HG03469 (cell line): Measurements from ENCODE around the gene DVL1.

Experiments used
- ATAC-seq: cut with Tn5 transposase; IDR thresholded peaks from one replicate; pipeline ENCODE4 v1.9.1; 2021; ENCODE audit warnings: mild to moderate bottlenecking, moderate library complexity, moderate number of reproducible peaks; ENCODE audit not compliant: unreplicated experiment

Gene DVL1

DNA sequence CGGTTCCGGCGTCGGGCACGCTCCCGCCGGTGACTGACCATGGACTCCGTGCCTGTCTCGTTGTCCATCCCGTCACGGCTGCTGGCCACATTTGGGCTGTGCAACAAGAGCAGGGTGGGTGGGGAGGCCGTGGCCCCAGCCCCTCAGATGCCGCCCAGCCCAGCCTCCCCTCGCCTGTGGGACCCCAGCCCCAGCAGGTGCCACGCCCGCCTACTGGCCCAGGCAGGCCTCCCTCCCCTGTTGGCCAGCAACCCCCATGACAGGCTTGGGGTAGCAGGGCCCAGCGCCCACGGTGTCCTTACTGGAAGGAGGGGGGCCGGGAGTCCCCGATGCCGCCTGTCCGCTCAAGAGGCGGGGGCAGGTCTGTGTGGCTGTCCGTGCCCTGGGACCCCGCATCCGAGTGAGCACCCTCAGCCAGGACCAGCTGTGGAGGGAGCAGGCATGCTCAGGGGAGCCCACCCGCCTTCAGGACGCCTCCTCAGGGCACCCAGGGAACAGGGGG, 7.1 kb downstream of the DVL1 start:
- ATAC-seq: no peak

- ATAC-seq: no peak
Measured at GRCh38 chr1:1341549-1342021, 7.6 kb downstream of the DVL1 start.

GRCh38 chr1:1340791-1341548, 8.2 kb downstream of the DVL1 start:
- no peak for ATAC-seq

DNA sequence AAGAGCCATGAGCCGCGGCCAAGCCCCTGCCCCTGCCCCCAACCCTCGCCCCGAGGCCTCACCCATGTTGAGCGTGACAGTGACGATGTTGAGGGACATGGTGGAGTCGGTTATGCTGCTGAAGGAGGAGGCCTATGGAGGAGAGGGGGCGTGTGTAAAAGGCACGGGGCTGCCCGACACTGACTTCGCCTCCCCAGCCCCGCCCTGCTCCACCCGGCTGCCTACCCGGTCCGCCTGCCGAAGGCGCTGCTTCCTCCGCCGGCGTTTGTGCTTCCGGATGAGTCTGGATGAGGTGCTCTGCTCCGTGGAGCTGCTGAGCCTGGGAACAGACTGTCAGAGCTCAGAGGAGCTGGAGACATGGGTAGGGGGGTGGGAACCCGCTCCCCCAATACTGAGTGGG, 9.0 kb downstream of the DVL1 start:
- no peak for ATAC-seq

DNA sequence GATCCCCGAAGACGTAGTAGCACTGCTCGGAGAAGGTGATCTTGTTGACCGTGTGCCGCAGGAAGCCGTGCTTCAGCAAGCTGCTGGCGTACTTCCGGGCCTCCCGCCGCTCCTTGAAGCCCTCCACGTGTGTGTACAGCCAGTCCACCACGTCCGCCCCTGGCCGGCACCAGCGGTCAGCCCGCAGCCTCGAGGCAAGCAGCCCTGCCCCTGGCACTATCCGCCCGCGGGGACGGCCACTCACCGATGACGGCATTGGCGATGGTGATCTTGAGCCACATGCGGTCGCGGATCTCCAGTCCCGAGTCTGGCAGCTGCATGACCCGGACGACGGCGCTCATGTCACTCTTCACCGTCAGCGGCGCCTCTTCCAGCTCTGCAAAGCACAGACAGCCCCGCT, 10.9 kb downstream of the DVL1 start:
- ATAC-seq: no peak

DNA sequence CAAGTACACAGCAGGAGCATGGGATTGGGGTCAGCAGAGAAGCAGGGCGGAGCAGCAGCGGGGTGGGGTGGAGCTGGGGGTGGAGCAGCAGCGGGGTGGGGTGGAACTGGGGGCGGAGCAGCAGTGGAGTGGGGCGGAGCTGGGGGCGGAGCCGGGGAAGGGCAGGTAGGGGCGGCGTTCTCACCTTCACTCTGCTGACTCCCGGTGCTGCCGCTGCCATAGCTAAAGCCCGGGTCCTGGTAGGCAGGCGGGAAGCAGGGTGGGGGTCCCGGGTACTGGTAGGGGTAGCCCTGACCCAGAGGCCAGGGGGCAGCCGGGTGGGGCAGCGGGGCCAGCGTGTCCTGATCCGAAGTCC, 11.4 kb downstream of the DVL1 start:
- no peak for ATAC-seq

DNA sequence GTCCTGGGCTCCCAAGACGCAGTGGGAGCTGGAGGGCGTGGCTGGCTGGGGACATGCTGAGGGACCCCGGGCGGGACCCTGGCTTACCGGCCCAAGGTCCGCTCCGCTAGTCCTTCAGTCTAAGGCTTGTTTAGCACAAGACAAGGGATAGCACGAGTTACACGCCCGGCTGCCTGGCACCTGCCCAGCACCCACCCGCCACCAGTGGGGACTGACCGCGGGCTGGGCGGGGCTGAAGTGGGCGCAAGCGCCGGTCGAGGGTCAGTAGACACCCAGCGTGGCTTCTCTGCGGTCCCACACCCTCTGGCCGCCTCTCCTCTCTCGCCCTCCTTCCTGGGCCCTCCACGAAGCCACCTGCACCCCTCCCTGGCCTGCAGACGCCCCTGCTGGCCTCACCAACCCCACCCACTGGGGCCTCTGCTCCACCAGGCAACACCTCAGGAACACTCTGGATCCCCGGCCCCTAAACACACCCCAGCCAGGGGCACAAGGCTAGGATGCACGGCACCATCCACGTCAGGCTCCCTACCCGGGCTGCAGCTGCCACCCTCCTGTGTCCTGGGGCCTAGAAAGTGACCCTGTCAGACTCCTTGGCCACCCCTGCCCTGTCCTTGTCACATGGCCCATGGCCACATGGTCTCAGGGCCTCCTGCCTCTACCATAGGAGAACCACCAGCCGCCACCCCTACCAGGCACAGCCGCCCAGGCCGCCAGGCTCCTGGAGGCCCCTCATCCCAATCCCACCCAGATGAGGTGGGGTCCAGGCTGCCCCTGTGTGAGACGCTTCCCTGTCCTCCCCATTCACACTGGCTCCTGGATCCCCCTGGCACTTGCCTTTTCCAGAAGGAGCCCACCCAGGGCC, 12.1 kb downstream of the DVL1 start:
- ATAC-seq: no peak

DNA sequence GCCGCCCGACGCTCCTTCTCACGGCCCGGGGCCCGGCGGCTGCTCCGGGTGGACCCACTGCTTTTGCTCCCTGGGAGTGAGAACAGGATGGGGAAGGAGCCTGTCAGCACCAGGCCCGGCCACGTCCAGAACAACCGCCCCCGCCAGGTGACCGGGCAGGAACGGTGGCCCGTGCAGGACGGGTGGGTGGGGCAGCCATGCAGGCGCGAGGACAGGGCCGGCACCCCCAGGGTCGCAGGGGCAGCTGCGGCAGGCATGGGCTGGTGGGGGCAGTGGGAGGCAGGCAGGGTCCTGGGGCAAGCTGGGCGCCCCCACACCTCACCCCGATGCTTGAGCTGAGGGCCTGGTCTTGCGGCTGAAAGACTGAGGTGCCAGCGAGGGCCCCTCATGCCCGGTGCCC, 12.8 kb downstream of the DVL1 start:
- ATAC-seq: no peak

DNA sequence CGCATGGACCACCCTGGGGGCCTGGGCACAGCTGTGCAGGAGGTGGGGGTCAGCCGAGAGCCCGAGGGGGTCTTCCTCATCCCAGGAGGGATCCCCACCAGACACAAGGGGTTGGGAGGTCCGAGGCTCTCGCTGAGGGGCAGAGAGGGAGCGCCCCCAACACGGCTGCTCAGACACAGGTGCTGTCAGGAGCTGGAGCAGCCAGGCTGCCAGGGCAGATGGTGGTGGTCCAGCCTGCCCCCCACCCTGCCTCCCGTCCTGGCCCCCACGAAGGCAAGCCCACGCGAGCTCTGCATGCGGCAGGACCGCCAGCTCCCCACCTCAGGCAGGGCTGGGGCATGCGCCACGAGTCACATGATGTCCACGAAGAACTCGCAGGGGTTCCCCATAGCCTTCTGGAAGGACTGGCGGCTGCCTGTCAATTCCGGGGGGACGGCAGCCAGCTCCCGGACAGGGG, 13.4 kb downstream of the DVL1 start:
- ATAC-seq: no peak

DNA sequence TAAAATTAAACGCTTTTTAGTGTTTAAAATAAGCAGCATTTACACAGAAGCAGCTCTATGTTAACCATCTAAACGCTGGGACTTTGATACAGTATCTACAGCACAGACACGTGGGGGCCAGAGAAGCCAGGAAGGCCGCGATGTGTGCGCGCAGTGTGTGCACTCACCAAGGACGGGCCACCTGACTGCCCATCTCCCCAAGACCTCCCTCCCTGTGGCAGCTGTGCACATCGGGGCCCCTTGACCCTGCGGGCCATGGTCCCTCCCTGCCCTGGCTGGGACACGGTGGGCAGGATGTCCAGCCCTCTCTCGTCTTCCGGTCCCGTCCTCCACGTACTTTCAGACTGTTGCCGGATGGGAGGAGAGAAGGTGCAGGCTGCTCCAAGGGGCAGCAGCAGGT, 13.9 kb downstream of the DVL1 start:
- ATAC-seq: no peak

- no peak for ATAC-seq
Measured at GRCh38 chr1:1334835-1335234, 14.4 kb downstream of the DVL1 start.

DNA sequence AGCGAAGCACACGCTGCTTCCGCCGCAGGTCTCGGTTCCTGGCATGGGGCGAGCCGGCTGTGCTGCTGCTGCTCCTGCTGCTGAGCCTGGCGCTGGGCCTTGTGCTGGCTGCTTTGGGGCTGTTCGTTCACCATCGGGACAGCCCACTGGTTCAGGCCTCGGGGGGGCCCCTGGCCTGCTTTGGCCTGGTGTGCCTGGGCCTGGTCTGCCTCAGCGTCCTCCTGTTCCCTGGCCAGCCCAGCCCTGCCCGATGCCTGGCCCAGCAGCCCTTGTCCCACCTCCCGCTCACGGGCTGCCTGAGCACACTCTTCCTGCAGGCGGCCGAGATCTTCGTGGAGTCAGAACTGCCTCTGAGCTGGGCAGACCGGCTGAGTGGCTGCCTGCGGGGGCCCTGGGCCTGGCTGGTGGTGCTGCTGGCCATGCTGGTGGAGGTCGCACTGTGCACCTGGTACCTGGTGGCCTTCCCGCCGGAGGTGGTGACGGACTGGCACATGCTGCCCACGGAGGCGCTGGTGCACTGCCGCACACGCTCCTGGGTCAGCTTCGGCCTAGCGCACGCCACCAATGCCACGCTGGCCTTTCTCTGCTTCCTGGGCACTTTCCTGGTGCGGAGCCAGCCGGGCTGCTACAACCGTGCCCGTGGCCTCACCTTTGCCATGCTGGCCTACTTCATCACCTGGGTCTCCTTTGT, 15.5 kb downstream of the DVL1 start:
- no peak for ATAC-seq

GRCh38 chr1:1332774-1333480, 16.3 kb downstream of the DVL1 start:
- ATAC-seq: no peak

GRCh38 chr1:1332031-1332755, 17.0 kb downstream of the DVL1 start:
- no peak for ATAC-seq

GRCh38 chr1:1331068-1331965, 17.9 kb downstream of the DVL1 start, which contains the start of gene TAS1R3:
TSS of gene TAS1R3 (plus strand) at chr1:1331280. CDS start at chr1:1331346, 66 bp downstream.
- ATAC-seq: no peak

DNA sequence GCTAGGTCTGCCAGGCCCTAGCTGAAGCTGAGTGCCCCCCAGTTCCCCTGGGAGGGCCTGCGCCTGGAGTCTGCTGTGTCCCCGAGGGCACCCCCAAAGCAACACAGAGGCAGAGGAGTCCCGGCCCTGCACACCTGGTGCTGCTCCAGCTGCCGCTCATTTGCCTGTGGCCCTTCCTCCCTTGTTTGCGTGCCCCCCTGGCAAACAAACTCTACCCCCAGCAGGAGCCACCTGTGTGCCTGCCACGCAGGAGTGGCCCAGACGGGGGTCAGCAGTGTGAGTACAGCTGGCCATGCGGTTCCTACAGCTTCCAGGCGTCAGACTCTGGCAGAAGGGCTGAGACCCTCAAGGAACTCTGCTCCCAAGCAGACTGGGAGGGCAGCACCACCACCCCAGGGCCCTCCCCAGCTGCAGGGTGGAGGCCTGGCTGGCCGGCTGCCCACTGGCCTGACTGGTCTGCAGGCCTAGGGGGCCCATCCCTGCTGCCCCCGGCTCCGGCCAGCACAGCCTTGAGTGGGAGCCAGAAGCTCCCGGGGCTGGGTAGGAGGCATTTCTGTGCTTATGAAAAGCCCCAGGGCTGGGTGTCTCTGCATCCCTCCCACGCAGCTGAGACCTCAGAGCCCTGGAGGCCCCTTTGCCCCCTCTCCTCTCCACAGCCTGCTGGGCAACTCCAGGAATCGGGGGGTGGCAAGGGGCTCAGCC, 18.7 kb downstream of the DVL1 start:
- no peak for ATAC-seq

DNA sequence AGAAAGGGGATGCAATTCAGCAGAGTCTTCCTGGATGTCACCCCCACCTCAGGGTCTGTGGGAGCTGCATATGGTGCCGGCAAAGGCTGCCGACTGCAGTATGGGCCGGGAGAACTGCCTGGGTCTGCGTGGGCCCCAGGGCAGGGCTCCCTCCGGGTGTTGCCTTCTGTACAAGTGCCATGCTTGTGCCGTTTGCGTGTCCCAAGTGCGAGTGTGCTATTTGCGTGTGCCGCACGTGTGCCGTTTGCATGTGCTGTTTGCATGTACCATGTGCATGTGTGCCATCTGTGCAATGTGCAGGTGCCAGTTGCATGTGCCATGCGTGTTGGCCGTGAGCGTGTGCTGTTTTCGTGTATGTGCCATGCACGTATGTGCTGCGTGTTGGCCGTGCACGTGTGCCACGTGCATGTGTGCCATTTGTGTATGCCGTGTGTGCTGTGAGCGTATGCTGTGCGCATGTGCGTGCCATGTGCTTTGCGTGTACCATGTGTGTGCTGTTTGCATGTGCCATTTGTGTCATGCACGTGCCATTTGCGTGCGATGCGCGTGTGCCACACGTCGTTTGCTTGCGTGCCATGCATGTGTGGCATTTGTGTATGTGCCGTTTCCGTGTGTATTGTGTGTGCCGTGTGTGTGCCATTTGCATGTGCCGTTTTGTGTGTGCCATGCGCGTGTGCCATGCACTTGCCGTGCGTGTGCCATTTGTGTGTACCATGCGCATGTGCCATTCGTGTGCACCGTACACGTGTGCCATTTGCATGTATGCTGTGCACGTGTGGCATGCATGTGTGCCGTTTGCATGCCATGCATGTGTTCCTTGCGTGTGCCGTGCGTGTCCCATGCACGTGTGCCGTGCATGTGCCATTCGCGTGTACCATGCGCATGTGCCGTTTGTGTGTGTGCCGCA, 19.7 kb downstream of the DVL1 start:
- ATAC-seq: no peak
